ENCODE results near the gene UBL5. TPM values are rescaled to one million over a fixed set of nuclear protein-coding genes. Genes with fewer than 3 reads are reported as not detected.

The UBL5 gene
- total RNA-seq = 112 TPM

GRCh38 chr19:9827289-9828238 lies at the start of gene UBL5:
UBL5 (plus strand) TSS chr19:9827918; CDS start chr19:9828338, 420 bp downstream.

GRCh38 chr19:9818734-9819595 lies 8.8 kb upstream of the UBL5 start, which contains the start of gene FBXL12:
FBXL12 (minus strand) TSS chr19:9819079; CDS start chr19:9818813, 266 bp downstream.

GRCh38 chr19:9834726-9835506 lies 7.2 kb downstream of the UBL5 start, which contains the start of gene PIN1:
PIN1 (plus strand) TSS chr19:9835318; CDS start chr19:9835345, 27 bp downstream.

Small RNA genes within 50 kb of the gene (small RNA-seq; reads per million reads assigned to genes)
- gene RF00156 (ENCODE audit: low replicate concordance) = not detected

Other genes with a start within 250 kb of the UBL5 start
- gene ZNF121, start 243.4 kb upstream of the UBL5 start, total RNA-seq = 80.4 TPM
- gene ZNF561, start 206.7 kb upstream of the UBL5 start, total RNA-seq = 63.2 TPM
- gene ZNF562, start 152.8 kb upstream of the UBL5 start, total RNA-seq = 85.1 TPM
- gene ZNF846, start 59.2 kb upstream of the UBL5 start, total RNA-seq = 45.4 TPM
- 17.5 TPM for gene FBXL12, start 8.8 kb upstream of the UBL5 start, total RNA-seq
- 67.0 TPM for gene PIN1, start 7.4 kb downstream of the UBL5 start, total RNA-seq
- gene OLFM2, start 108.6 kb downstream of the UBL5 start, total RNA-seq = 153 TPM
- 1.3 TPM for gene COL5A3, start 182.6 kb downstream of the UBL5 start, total RNA-seq
- gene RDH8, start 185.6 kb downstream of the UBL5 start, total RNA-seq = not detected